ENCODE data around the gene GBA3. TPM values are rescaled to one million over a fixed set of nuclear protein-coding genes. Genes with fewer than 3 reads are reported as not detected.

Gene GBA3
- total and polyA plus RNA-seq, 2 of the 8 experiments (the other 6 are each of a cell fraction or from before 2014, with no cell fraction given): not detected

GRCh38 chr4:22677780-22678179, 15.0 kb upstream of the GBA3 start:
- H2AK5ac ChIP-seq (ENCODE audit: low read depth, low read length): no peak overlapping the region
- H3K27me3 ChIP-seq (replicated peaks in 1 of 4; ENCODE audit: control insufficient read depth in 3 of 4, extremely low read depth in 1 of 4, insufficient read depth in 3 of 4, low read length in 3 of 4): peaks cover 0 to 1% (median 0%) of the 10 kb centered on the region in 4 experiments; a peak in 1 of 7 replicates
- H3K4me2 ChIP-seq (ENCODE audit: insufficient read depth in 1 of 2, low read depth in 2 of 2, low read length in 2 of 2): no peak overlapping the region
- ChIA-PET POLR2A (ENCODE audit: partially characterized antibody) (no interaction called here), CTCF (ENCODE audit: partially characterized antibody) (interaction anchor here (0.8 to 1.3 kb wide), 2 partner anchors 14 to 56 kb away, joined by 3 to 6 read pairs; no protein-coding TSS in a partner anchor)
- H3K9me3 ChIP-seq (ENCODE audit: insufficient read depth in 2 of 2, low read depth in 1 of 2, low read length in 1 of 2): no peaks in the 10 kb centered on the region
- no peak overlapping the region for H3K4me3 ChIP-seq (ENCODE audit: extremely low read depth in 1 of 4, insufficient read depth in 2 of 4, low read depth in 3 of 4, low read length in 4 of 4)
- H2BK5ac ChIP-seq (ENCODE audit: low read depth, low read length): no peak overlapping the region
- no peak overlapping the region for H4K8ac ChIP-seq (ENCODE audit: extremely low read depth, insufficient read depth, low read length)
- H3K9ac ChIP-seq (replicated peaks in 1 of 4; ENCODE audit: extremely low read depth in 1 of 4, low read depth in 3 of 4, low read length in 3 of 4): no peak overlapping the region
- no peak overlapping the region for H2BK20ac ChIP-seq (ENCODE audit: low read length)
- FAIRE-seq (no peak), DNase-seq (ENCODE audit: low read depth in 1 of 2, low spot score in 2 of 2) (no peak)
- no peak overlapping the region for H3K4ac ChIP-seq (replicated peaks; ENCODE audit: insufficient read length, low read depth, low read length)
- no peaks in the 10 kb centered on the region for H3K79me1 ChIP-seq (ENCODE audit: low read depth, low read length)
- no peak overlapping the region for H3K14ac ChIP-seq (ENCODE audit: insufficient read length)
- no peak overlapping the region for H2AFZ ChIP-seq (ENCODE audit: low read length)
- no peaks in the 10 kb centered on the region for H3K36me3 ChIP-seq (ENCODE audit: control insufficient read depth in 2 of 4, insufficient read depth in 4 of 4, low read length in 3 of 4)
- H3K23me2 ChIP-seq (ENCODE audit: low read depth, low read length): no peaks in the 10 kb centered on the region
- H4K5ac ChIP-seq (ENCODE audit: insufficient read length, low read depth, low read length): no peak overlapping the region
- no peak overlapping the region for H3K18ac ChIP-seq (ENCODE audit: extremely low read depth, low read length)
- no peak overlapping the region for H3K56ac ChIP-seq (replicated peaks; ENCODE audit: insufficient read length, low read depth, low read length)
- H4K20me1 ChIP-seq (replicated peaks in 1 of 2; ENCODE audit: control insufficient read depth in 1 of 2, insufficient read depth in 2 of 2, low read length in 2 of 2): no peaks in the 10 kb centered on the region
- no peaks in the 10 kb centered on the region for H3K4me1 ChIP-seq (replicated peaks in 1 of 4; ENCODE audit: control insufficient read depth in 3 of 4, insufficient read depth in 4 of 4, low read length in 3 of 4)
- H3K23ac ChIP-seq (ENCODE audit: insufficient read length): no peak overlapping the region
- H2BK120ac ChIP-seq (replicated peaks; ENCODE audit: low read depth, low read length): no peak overlapping the region
- no peak overlapping the region for H3K27ac ChIP-seq (ENCODE audit: low read depth, low read length)
- no peak for TF ChIP-seq USF2 (IDR thresholded peaks at IDR 0.05; ENCODE audit: low read length)
- WGBS, 2 experiments (ENCODE audit: extremely low coverage in 1 of 2, insufficient coverage in 1 of 2, insufficient read length in 1 of 2, insufficient replicate concordance in 2 of 2, low coverage in 1 of 2, low lambda C conversion rate in 2 of 2, missing lambda C conversion rate in 1 of 2): 87% methylated on average over 1 of the region's 1 CpG; no CpG with 5 or more reads in 1 of the 2 experiments
- no peak overlapping the region for H2BK12ac ChIP-seq (ENCODE audit: low read depth, low read length)
- no peaks in the 10 kb centered on the region for H3K79me2 ChIP-seq (ENCODE audit: control insufficient read depth in 1 of 2, insufficient read depth in 2 of 2, low read length in 2 of 2)
- H4K91ac ChIP-seq (replicated peaks; ENCODE audit: insufficient read length, low read length): no peak overlapping the region
- no peak overlapping the region for H2BK15ac ChIP-seq (ENCODE audit: low read length)
